SK-N-SH treated with all-trans-retinoic acid at 6 μM for 48 hours (cell line): ENCODE results near the gene C2CD4C.
"Not testable (repeated sequence)": the region's sequence is repeated elsewhere in the genome, so short reads cannot be mapped to it uniquely, and the experiment has no call there.

Experiments used
- ATAC-seq: fragments of 200-7000 bp; cut with Tn5 transposase; 3 replicates; pipeline ENCODE4 v1.9.1; 2020; ENCODE audit warnings: mild to moderate bottlenecking, moderate library complexity
- ARNTL ChIP-seq: fragments of 450-650 bp; formaldehyde crosslinking; IDR thresholded peaks from 2 replicates; pipeline ENCODE4 v1.5.0; 2020; ENCODE audit warnings: low read depth, mild to moderate bottlenecking, moderate library complexity, borderline replicate concordance
- BACH2 ChIP-seq: fragments of 250-450 bp; sonication (Bioruptor Pico); IDR thresholded peaks from 2 replicates; pipeline ENCODE4 v1.9.0; 2021; ENCODE audit warnings: mild to moderate bottlenecking, borderline replicate concordance
- CSDC2 ChIP-seq: fragments of 250-450 bp; sonication (Bioruptor Pico); IDR thresholded peaks from 2 replicates; pipeline ENCODE4 v1.5.0; 2020; ENCODE audit warnings: mild to moderate bottlenecking, moderate library complexity
- GLIS3 ChIP-seq: fragments of 250-450 bp; sonication (Bioruptor Pico); IDR thresholded peaks from 2 replicates; pipeline ENCODE4 v1.5.0; 2020; ENCODE audit warnings: mild to moderate bottlenecking, moderate library complexity
- ISL1 ChIP-seq: fragments of 250-450 bp; sonication (Bioruptor Pico); IDR thresholded peaks from 2 replicates; pipeline ENCODE4 v2.1.2; 2022; ENCODE audit warnings: mild to moderate bottlenecking, moderate library complexity
- OSR1 ChIP-seq: fragments of 250-450 bp; sonication (Bioruptor Pico); IDR thresholded peaks from 2 replicates; pipeline ENCODE4 v1.8.0; 2022; ENCODE audit warnings: moderate library complexity, mild to moderate bottlenecking, inconsistent platforms
- PPARA ChIP-seq: fragments of 250-450 bp; sonication (Bioruptor Pico); IDR thresholded peaks from 2 replicates; pipeline ENCODE4 v1.5.0; 2020; ENCODE audit warnings: mild to moderate bottlenecking, borderline replicate concordance
- TCF4 ChIP-seq: fragments of 250-450 bp; sonication (Bioruptor Pico); IDR thresholded peaks from 2 replicates; pipeline ENCODE4 v1.8.0; 2021; ENCODE audit warnings: mild to moderate bottlenecking, moderate library complexity, borderline replicate concordance
- TOX ChIP-seq: fragments of 250-450 bp; sonication (Bioruptor Pico); IDR thresholded peaks from 2 replicates; pipeline ENCODE4 v1.8.0; 2021; ENCODE audit warnings: mild to moderate bottlenecking, moderate library complexity, borderline replicate concordance
- ZFP3 ChIP-seq: fragments of 250-450 bp; sonication (Bioruptor Pico); IDR thresholded peaks from 2 replicates; pipeline ENCODE4 v1.5.0; 2020; ENCODE audit warnings: mild to moderate bottlenecking, moderate library complexity
- ZFP30 ChIP-seq: fragments of 450-650 bp; formaldehyde crosslinking; IDR thresholded peaks from 2 replicates; pipeline ENCODE4 v1.5.0; 2022; ENCODE audit warnings: mild to moderate bottlenecking, moderate library complexity
- ZNF565 ChIP-seq: fragments of 450-650 bp; formaldehyde crosslinking; conservative IDR thresholded peaks from 2 replicates; pipeline ENCODE4 v1.5.0; 2020; ENCODE audit warnings: low read depth, mild to moderate bottlenecking, moderate library complexity
- ZNF70 ChIP-seq: fragments of 450-650 bp; formaldehyde crosslinking; IDR thresholded peaks from 2 replicates; pipeline ENCODE4 v1.5.0; 2020; ENCODE audit warnings: mild to moderate bottlenecking, moderate library complexity
- ZNF8 ChIP-seq: fragments of 450-650 bp; formaldehyde crosslinking; IDR thresholded peaks from 2 replicates; pipeline ENCODE4 v1.5.0; 2020; ENCODE audit warnings: mild to moderate bottlenecking, moderate library complexity
- TF ChIP-seq, protein P1 (sequence below): fragments of 250-450 bp; sonication (Bioruptor Pico); IDR thresholded peaks from 2 replicates; pipeline ENCODE4 v1.8.0; 2020; ENCODE audit warnings: mild to moderate bottlenecking, moderate library complexity, borderline replicate concordance
- TF ChIP-seq, protein P2 (sequence below): fragments of 250-450 bp; sonication (Bioruptor Pico); IDR thresholded peaks from 2 replicates; pipeline ENCODE4 v1.5.0; 2020; ENCODE audit warnings: mild to moderate bottlenecking, moderate library complexity
- TF ChIP-seq, protein P3 (sequence below): fragments of 250-450 bp; sonication (Bioruptor Pico); IDR thresholded peaks from 2 replicates; pipeline ENCODE4 v1.5.1; 2020; ENCODE audit warnings: low read depth, mild to moderate bottlenecking, moderate library complexity
- TF ChIP-seq, protein P4 (sequence below): fragments of 250-450 bp; sonication (Bioruptor Pico); IDR thresholded peaks from 2 replicates; pipeline ENCODE4 v1.5.1; 2021; ENCODE audit warnings: mild to moderate bottlenecking, moderate library complexity

Gene C2CD4C

DNA sequence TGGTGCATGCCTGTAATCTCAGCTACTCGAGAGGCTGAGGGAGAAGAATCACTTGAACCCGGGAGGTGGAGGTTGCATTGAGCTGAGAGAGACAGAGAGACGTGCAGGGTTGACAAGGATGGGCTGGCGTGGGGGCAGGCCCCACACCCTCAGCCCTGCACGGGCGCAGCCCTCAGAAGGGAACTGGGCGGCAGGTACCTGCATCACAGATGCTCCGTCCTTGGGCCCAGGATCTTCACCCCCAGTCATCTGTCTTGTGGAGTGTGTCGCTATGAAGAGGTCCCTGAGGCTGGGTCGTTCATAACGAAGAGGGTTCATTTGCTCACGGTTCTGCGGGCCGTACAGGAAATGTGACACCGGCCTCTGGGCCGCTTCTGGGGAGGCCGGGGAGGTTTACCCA, 20.3 kb downstream of the C2CD4C start (continued):
- TF ChIP-seq TOX (no peak), GLIS3 (CRISPR knock-in tag) (no peak)

DNA sequence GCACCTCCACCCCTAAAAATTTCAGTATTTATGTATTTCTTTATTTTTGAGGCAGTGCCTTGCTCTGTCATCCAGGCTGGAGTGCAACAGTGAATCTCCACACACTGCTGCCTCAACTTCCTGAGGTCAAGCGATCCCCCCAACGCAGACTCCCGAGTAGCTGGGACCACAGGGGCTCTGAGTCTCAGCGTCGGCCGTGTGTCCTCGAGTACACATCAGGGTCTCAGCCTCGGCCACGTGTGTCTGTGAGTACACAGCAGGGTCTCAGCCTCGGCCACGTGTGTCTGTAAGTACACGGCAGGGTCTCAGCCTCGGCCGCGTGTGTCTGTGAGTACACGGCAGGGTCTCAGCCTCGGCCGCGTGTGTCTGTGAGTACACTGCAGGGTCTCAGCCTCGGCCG, 21.2 kb downstream of the C2CD4C start:
- TF ChIP-seq BACH2 (CRISPR knock-in tag) (no peak), ZNF70 (CRISPR knock-in tag) (no peak)
- TF ChIP-seq, all 23 proteins: peak for 0
- ATAC-seq, result no peak

DNA sequence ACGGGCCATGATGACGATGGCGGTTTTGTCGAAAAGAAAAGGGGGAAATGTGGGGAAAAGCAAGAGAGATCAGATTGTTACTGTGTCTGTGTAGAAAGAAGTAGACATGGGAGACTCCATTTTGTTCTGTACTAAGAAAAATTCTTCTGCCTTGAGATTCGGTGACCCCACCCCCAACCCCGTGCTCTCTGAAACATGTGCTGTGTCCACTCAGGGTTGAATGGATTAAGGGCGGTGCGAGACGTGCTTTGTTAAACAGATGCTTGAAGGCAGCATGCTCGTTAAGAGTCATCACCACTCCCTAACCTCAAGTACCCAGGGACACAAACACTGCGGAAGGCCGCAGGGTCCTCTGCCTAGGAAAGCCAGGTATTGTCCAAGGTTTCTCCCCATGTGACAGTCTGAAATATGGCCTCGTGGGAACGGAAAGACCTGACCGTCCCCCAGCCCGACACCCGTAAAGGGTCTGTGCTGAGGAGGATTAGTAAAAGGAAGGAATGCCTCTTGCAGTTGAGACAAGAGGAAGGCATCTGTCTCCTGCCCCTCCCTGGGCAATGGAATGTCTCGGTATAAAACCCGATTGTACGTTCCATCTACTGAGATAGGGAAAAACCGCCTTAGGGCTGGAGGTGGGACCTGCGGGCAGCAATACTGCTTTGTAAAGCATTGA, 22.2 kb downstream of the C2CD4C start:
- not testable (repeated sequence) for ATAC-seq

DNA sequence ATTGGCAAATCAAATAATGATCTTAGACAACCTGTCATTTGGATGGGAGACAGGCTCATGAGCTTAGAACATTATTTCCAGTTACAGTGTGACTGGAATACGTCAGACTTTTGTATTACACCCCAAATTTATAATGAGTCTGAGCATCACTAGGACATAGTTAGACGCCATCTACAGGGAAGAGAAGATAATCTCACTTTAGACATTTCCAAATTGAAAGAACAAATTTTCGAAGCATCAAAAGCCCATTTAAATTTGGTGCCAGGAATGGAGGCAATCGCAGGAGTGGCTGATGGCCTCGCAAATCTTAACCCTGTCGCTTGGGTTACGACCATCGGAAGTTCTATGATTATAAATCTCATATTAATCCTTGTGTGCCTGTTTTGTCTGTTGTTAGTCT, 22.8 kb downstream of the C2CD4C start:
- not testable (repeated sequence) for ATAC-seq

DNA sequence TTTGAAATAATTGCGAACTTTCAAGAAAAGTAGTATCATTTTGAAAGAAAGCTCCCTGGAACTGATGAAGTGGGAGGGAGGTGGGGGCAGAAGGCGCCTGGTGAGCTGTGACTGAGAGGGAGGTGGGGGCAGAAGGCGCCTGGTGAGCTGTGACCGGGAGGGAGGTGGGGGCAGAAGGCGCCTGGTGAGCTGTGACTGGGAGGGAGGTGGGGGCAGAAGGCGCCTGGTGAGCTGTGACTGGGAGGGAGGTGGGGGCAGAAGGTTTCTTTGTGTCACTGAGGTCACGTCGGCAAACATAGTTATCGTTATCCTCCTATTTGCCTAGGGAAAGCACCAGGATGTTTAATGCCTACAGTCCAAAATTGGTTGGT, 24.2 kb downstream of the C2CD4C start:
- no peak for ATAC-seq
- TF ChIP-seq PPARA (CRISPR knock-in tag) (no peak), OSR1 (CRISPR knock-in tag) (no peak), ZFP30 (CRISPR knock-in tag) (no peak), TCF4 (no peak), GLIS3 (CRISPR knock-in tag) (no peak), ZNF565 (CRISPR knock-in tag) (no peak), ARNTL (CRISPR knock-in tag) (no peak), ZFP3 (CRISPR knock-in tag) (no peak), ZNF8 (CRISPR knock-in tag) (no peak), ZNF70 (CRISPR knock-in tag) (no peak), ISL1 (no peak), CSDC2 (CRISPR knock-in tag) (no peak), BACH2 (CRISPR knock-in tag) (no peak), TOX (no peak)
- TF ChIP-seq, protein P1, sequence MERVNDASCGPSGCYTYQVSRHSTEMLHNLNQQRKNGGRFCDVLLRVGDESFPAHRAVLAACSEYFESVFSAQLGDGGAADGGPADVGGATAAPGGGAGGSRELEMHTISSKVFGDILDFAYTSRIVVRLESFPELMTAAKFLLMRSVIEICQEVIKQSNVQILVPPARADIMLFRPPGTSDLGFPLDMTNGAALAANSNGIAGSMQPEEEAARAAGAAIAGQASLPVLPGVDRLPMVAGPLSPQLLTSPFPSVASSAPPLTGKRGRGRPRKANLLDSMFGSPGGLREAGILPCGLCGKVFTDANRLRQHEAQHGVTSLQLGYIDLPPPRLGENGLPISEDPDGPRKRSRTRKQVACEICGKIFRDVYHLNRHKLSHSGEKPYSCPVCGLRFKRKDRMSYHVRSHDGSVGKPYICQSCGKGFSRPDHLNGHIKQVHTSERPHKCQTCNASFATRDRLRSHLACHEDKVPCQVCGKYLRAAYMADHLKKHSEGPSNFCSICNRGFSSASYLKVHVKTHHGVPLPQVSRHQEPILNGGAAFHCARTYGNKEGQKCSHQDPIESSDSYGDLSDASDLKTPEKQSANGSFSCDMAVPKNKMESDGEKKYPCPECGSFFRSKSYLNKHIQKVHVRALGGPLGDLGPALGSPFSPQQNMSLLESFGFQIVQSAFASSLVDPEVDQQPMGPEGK (CRISPR knock-in tag), result no peak
- TF ChIP-seq, protein P2, sequence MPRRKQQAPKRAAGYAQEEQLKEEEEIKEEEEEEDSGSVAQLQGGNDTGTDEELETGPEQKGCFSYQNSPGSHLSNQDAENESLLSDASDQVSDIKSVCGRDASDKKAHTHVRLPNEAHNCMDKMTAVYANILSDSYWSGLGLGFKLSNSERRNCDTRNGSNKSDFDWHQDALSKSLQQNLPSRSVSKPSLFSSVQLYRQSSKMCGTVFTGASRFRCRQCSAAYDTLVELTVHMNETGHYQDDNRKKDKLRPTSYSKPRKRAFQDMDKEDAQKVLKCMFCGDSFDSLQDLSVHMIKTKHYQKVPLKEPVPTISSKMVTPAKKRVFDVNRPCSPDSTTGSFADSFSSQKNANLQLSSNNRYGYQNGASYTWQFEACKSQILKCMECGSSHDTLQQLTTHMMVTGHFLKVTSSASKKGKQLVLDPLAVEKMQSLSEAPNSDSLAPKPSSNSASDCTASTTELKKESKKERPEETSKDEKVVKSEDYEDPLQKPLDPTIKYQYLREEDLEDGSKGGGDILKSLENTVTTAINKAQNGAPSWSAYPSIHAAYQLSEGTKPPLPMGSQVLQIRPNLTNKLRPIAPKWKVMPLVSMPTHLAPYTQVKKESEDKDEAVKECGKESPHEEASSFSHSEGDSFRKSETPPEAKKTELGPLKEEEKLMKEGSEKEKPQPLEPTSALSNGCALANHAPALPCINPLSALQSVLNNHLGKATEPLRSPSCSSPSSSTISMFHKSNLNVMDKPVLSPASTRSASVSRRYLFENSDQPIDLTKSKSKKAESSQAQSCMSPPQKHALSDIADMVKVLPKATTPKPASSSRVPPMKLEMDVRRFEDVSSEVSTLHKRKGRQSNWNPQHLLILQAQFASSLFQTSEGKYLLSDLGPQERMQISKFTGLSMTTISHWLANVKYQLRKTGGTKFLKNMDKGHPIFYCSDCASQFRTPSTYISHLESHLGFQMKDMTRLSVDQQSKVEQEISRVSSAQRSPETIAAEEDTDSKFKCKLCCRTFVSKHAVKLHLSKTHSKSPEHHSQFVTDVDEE, result no peak
- TF ChIP-seq, protein P3, sequence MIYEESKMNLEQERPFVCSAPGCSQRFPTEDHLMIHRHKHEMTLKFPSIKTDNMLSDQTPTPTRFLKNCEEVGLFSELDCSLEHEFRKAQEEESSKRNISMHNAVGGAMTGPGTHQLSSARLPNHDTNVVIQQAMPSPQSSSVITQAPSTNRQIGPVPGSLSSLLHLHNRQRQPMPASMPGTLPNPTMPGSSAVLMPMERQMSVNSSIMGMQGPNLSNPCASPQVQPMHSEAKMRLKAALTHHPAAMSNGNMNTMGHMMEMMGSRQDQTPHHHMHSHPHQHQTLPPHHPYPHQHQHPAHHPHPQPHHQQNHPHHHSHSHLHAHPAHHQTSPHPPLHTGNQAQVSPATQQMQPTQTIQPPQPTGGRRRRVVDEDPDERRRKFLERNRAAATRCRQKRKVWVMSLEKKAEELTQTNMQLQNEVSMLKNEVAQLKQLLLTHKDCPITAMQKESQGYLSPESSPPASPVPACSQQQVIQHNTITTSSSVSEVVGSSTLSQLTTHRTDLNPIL (CRISPR knock-in tag), result no peak
- TF ChIP-seq, protein P4, sequence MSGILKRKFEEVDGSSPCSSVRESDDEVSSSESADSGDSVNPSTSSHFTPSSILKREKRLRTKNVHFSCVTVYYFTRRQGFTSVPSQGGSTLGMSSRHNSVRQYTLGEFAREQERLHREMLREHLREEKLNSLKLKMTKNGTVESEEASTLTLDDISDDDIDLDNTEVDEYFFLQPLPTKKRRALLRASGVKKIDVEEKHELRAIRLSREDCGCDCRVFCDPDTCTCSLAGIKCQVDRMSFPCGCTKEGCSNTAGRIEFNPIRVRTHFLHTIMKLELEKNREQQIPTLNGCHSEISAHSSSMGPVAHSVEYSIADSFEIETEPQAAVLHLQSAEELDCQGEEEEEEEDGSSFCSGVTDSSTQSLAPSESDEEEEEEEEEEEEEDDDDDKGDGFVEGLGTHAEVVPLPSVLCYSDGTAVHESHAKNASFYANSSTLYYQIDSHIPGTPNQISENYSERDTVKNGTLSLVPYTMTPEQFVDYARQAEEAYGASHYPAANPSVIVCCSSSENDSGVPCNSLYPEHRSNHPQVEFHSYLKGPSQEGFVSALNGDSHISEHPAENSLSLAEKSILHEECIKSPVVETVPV (CRISPR knock-in tag), result no peak
